ENCODE data around the gene AADACL2. TPM values are rescaled to one million over a fixed set of nuclear protein-coding genes. Genes with fewer than 3 reads are reported as not detected.
"Not testable (repeated sequence)": the region's sequence is repeated elsewhere in the genome, so short reads cannot be mapped to it uniquely, and the experiment has no call there.

Gene AADACL2
- total and polyA plus RNA-seq, 2 donors (not counting 1 experiment from before 2014, with no cell fraction given), result not detected

DNA sequence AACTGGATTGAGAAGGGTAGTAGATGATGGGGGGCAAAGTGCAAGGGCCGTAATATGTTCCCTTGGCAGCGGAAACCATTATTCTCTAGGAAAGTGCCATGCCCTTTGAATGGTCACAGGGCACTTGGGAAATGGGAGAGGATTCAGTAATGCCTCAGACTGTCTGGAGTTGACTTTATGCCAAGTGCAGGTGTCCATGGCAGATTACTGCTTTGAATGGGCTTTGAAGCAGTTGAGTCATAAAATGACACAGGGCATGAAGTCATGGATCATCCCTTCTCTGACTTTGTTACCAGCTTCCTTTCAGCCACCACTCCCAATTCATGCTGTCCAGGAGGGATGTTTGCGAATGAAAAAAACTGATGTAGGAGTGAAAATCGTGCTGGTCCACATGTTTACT lies 20.1 kb downstream of the AADACL2 start:
- Mint-ChIP-seq H3K4me1 (no peaks in the 10 kb centered on the region), H3K27me3 (peaks cover 3% of the 10 kb centered on the region), H3K4me3 (no peak overlapping the region), H3K9me3 (ENCODE audit: insufficient read depth) (no peaks in the 10 kb centered on the region), H3K27ac (no peak overlapping the region)
- Histone ChIP-seq H3K9ac (ENCODE audit: low read length) (no peak overlapping the region), H3K4me2 (replicated peaks; ENCODE audit: low read depth, low read length, poor library complexity, severe bottlenecking) (no peak overlapping the region), H3K9me3 (ENCODE audit: control extremely low read depth in 1 of 3, control insufficient read depth in 2 of 3, insufficient read depth in 1 of 3, low read length in 2 of 3) (peaks cover 0 to 2% (median 0%) of the 10 kb centered on the region in 3 donors), H3K4me1 (ENCODE audit: control insufficient read depth in 2 of 2, insufficient read depth in 2 of 2, low read length in 2 of 2) (no peaks in the 10 kb centered on the region), H4K20me1 (ENCODE audit: control insufficient read depth, insufficient read depth, low read length, poor library complexity, severe bottlenecking) (no peaks in the 10 kb centered on the region), H3K79me2 (ENCODE audit: control insufficient read depth, insufficient read depth, low read length) (no peaks in the 10 kb centered on the region), H3K27me3 (replicated peaks in 1 of 4; ENCODE audit: control extremely low read depth in 1 of 4, control insufficient read depth in 3 of 4, insufficient read depth in 4 of 4, low read length in 3 of 4) (no peaks in the 10 kb centered on the region), H2AFZ (ENCODE audit: insufficient read depth, low read depth, low read length, poor library complexity, severe bottlenecking) (no peak overlapping the region), H3K27ac (ENCODE audit: low read length in 2 of 2) (no peak overlapping the region), H3K36me3 (replicated peaks in 1 of 2; ENCODE audit: control extremely low read depth in 1 of 2, control insufficient read depth in 1 of 2, extremely low read depth in 1 of 2, insufficient read depth in 2 of 2, low read length in 1 of 2) (no peaks in the 10 kb centered on the region), H3K4me3 (ENCODE audit: control extremely low read depth in 1 of 5, extremely low read depth in 1 of 5, insufficient read depth in 1 of 5, low read depth in 2 of 5, low read length in 4 of 5) (no peak overlapping the region)
- no peak for ATAC-seq (ENCODE audit: low read depth)
- intact Hi-C loops (cut with micrococcal nuclease), result no loop called here
- no peak for DNase-seq
- no peak for TF ChIP-seq EZH2 (IDR thresholded peaks at IDR 0.05; ENCODE audit: borderline replicate concordance, insufficient read depth, low read depth, low read length, poor library complexity, severe bottlenecking)
- WGBS (ENCODE audit: insufficient coverage), result 100% methylated on average over 3 of the region's 4 CpGs
- ChIA-PET CTCF (no interaction called here), POLR2A (no interaction called here)

- no peak for TF ChIP-seq EZH2 (IDR thresholded peaks at IDR 0.05; ENCODE audit: borderline replicate concordance, insufficient read depth, low read depth, low read length, poor library complexity, severe bottlenecking)
- TF ChIP-seq, protein P1, sequence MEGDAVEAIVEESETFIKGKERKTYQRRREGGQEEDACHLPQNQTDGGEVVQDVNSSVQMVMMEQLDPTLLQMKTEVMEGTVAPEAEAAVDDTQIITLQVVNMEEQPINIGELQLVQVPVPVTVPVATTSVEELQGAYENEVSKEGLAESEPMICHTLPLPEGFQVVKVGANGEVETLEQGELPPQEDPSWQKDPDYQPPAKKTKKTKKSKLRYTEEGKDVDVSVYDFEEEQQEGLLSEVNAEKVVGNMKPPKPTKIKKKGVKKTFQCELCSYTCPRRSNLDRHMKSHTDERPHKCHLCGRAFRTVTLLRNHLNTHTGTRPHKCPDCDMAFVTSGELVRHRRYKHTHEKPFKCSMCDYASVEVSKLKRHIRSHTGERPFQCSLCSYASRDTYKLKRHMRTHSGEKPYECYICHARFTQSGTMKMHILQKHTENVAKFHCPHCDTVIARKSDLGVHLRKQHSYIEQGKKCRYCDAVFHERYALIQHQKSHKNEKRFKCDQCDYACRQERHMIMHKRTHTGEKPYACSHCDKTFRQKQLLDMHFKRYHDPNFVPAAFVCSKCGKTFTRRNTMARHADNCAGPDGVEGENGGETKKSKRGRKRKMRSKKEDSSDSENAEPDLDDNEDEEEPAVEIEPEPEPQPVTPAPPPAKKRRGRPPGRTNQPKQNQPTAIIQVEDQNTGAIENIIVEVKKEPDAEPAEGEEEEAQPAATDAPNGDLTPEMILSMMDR (IDR thresholded peaks at IDR 0.05), result no peak
- DNase-seq (no peak), ATAC-seq (ENCODE audit: low read depth) (no peak)
- H3K9me3 Mint-ChIP-seq (ENCODE audit: insufficient read depth), result no peaks in the 10 kb centered on the region
- Histone ChIP-seq H3K4me2 (replicated peaks; ENCODE audit: low read depth, low read length, poor library complexity, severe bottlenecking) (no peak overlapping the region), H4K20me1 (ENCODE audit: control insufficient read depth, insufficient read depth, low read length, poor library complexity, severe bottlenecking) (no peaks in the 10 kb centered on the region), H3K27me3 (replicated peaks in 1 of 4; ENCODE audit: control extremely low read depth in 1 of 4, control insufficient read depth in 3 of 4, insufficient read depth in 4 of 4, low read length in 3 of 4) (no peaks in the 10 kb centered on the region), H3K27ac (ENCODE audit: low read length in 2 of 2) (no peak overlapping the region), H3K36me3 (replicated peaks in 1 of 2; ENCODE audit: control extremely low read depth in 1 of 2, control insufficient read depth in 1 of 2, extremely low read depth in 1 of 2, insufficient read depth in 2 of 2, low read length in 1 of 2) (no peaks in the 10 kb centered on the region), H3K4me3 (ENCODE audit: control extremely low read depth in 1 of 5, extremely low read depth in 1 of 5, insufficient read depth in 1 of 5, low read depth in 2 of 5, low read length in 4 of 5) (no peak overlapping the region), H2AFZ (ENCODE audit: insufficient read depth, low read depth, low read length, poor library complexity, severe bottlenecking) (no peak overlapping the region), H3K4me1 (ENCODE audit: control insufficient read depth in 2 of 2, insufficient read depth in 2 of 2, low read length in 2 of 2) (no peaks in the 10 kb centered on the region), H3K9me3 (ENCODE audit: control extremely low read depth in 1 of 3, control insufficient read depth in 2 of 3, insufficient read depth in 1 of 3, low read length in 2 of 3) (no peaks in the 10 kb centered on the region), H3K9ac (ENCODE audit: low read length) (no peak overlapping the region), H3K79me2 (ENCODE audit: control insufficient read depth, insufficient read depth, low read length) (no peaks in the 10 kb centered on the region)
- H3K4me1 Mint-ChIP-seq, result no peaks in the 10 kb centered on the region
- WGBS (ENCODE audit: insufficient coverage), result no CpG with 5 or more reads among the region's 1 CpG
- no peak overlapping the region for H3K4me3 Mint-ChIP-seq
- no peaks in the 10 kb centered on the region for H3K27me3 Mint-ChIP-seq
- H3K27ac Mint-ChIP-seq, result no peak overlapping the region
- ChIA-PET POLR2A (no interaction called here), CTCF (no interaction called here)
- intact Hi-C loops (cut with micrococcal nuclease), result no loop called here
Observed at GRCh38 chr3:151761581-151761980, 27.9 kb downstream of the AADACL2 start.

DNA sequence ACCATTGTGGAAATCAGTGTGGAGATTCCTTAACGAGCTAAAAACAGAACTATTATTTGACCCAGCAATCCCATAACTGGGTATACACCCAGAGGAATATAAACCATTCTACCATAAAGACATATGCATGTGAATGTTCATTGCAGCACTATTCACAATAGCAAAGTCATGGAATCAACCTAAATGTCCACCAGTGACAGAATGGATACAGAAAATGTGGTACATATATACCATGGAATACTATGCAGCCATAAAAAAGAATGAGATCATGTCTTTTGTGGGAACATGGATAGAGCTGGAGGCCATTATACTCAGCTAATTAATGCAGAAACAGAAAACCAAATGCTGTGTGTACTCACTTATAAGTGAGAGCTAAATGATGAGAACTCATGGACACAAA lies 31.0 kb downstream of the AADACL2 start:
- CTCF ChIA-PET; H3K9me3 ChIP-seq (ENCODE audit: control extremely low read depth in 1 of 3, control insufficient read depth in 2 of 3, insufficient read depth in 1 of 3, low read length in 2 of 3); H2AFZ ChIP-seq (ENCODE audit: insufficient read depth, low read depth, low read length, poor library complexity, severe bottlenecking); H3K27me3 Mint-ChIP-seq; H3K4me1 Mint-ChIP-seq; H3K27me3 ChIP-seq (replicated peaks in 1 of 4; ENCODE audit: control extremely low read depth in 1 of 4, control insufficient read depth in 3 of 4, insufficient read depth in 4 of 4, low read length in 3 of 4); POLR2A ChIA-PET; H3K4me3 Mint-ChIP-seq; H3K36me3 ChIP-seq (replicated peaks in 1 of 2; ENCODE audit: control extremely low read depth in 1 of 2, control insufficient read depth in 1 of 2, extremely low read depth in 1 of 2, insufficient read depth in 2 of 2, low read length in 1 of 2); intact Hi-C loops (cut with micrococcal nuclease); H3K9me3 Mint-ChIP-seq (ENCODE audit: insufficient read depth); H3K4me1 ChIP-seq (ENCODE audit: control insufficient read depth in 2 of 2, insufficient read depth in 2 of 2, low read length in 2 of 2); H3K27ac ChIP-seq (ENCODE audit: low read length in 2 of 2); H4K20me1 ChIP-seq (ENCODE audit: control insufficient read depth, insufficient read depth, low read length, poor library complexity, severe bottlenecking); H3K27ac Mint-ChIP-seq; DNase-seq; H3K79me2 ChIP-seq (ENCODE audit: control insufficient read depth, insufficient read depth, low read length); H3K9ac ChIP-seq (ENCODE audit: low read length); H3K4me3 ChIP-seq (ENCODE audit: control extremely low read depth in 1 of 5, extremely low read depth in 1 of 5, insufficient read depth in 1 of 5, low read depth in 2 of 5, low read length in 4 of 5); ATAC-seq (ENCODE audit: low read depth); H3K4me2 ChIP-seq (replicated peaks; ENCODE audit: low read depth, low read length, poor library complexity, severe bottlenecking): not testable (repeated sequence)
- WGBS (ENCODE audit: insufficient coverage), result no CpG with 5 or more reads among the region's 1 CpG

Measured in B cell (primary cell).